GM06990 (cell line): ENCODE data around the gene ELOVL3.
"Not testable (repeated sequence)": the region's sequence is repeated elsewhere in the genome, so short reads cannot be mapped to it uniquely, and the experiment has no call there.

Experiments
- DNase-seq: peaks from one replicate; pipeline ENCODE4 v3.0.0-alpha.2; 2011; ENCODE audit not compliant: insufficient read length; ENCODE audit errors: extremely low read depth
- H3K27me3 ChIP-seq: replicated peaks from 2 replicates; pipeline ENCODE4 v1.6.0; 2011; ENCODE audit warnings: low read length; ENCODE audit not compliant: control insufficient read depth, insufficient read depth
- H3K36me3 ChIP-seq: 2 replicates; pipeline ENCODE4 v1.5.1; 2011; ENCODE audit warnings: low read length; ENCODE audit not compliant: control insufficient read depth, insufficient read depth
- H3K4me3 ChIP-seq: replicated peaks from 2 replicates; pipeline ENCODE4 v1.5.1; 2011; ENCODE audit warnings: low read depth, mild to moderate bottlenecking, control low read depth, low read length
- TF ChIP-seq, protein P1 (sequence below): IDR thresholded peaks from 2 replicates; pipeline ENCODE4 v1.5.1; 2011; ENCODE audit warnings: low read length, control low read depth, mild to moderate bottlenecking, inconsistent platforms; ENCODE audit not compliant: insufficient read depth, poor library complexity, severe bottlenecking

Gene ELOVL3

DNA sequence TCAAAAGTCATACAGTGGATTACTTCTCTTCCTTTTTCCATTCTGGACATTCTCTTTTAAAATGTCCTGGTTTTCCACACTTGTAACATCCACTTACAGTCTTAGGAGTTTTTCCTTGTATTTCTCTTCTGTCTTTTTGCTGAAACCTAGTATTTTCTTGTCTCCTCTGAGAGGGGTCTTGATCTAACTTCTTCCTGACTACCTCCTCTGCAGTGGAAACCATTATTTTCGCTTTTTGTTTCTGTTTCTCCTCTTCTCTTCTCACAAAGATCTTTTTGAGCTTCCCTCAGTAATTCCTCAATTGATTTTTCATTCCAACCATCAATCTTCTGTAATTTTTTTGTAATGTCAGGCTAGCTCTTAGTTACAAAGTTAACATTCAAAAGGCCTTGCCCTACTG is 23.7 kb upstream of the ELOVL3 start:
- Histone ChIP-seq H3K4me3 (no peak overlapping the region), H3K36me3 (no peaks in the 10 kb centered on the region), H3K27me3 (no peaks in the 10 kb centered on the region)
- no peak for DNase-seq
- TF ChIP-seq, protein P1, sequence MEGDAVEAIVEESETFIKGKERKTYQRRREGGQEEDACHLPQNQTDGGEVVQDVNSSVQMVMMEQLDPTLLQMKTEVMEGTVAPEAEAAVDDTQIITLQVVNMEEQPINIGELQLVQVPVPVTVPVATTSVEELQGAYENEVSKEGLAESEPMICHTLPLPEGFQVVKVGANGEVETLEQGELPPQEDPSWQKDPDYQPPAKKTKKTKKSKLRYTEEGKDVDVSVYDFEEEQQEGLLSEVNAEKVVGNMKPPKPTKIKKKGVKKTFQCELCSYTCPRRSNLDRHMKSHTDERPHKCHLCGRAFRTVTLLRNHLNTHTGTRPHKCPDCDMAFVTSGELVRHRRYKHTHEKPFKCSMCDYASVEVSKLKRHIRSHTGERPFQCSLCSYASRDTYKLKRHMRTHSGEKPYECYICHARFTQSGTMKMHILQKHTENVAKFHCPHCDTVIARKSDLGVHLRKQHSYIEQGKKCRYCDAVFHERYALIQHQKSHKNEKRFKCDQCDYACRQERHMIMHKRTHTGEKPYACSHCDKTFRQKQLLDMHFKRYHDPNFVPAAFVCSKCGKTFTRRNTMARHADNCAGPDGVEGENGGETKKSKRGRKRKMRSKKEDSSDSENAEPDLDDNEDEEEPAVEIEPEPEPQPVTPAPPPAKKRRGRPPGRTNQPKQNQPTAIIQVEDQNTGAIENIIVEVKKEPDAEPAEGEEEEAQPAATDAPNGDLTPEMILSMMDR: no peak

DNA sequence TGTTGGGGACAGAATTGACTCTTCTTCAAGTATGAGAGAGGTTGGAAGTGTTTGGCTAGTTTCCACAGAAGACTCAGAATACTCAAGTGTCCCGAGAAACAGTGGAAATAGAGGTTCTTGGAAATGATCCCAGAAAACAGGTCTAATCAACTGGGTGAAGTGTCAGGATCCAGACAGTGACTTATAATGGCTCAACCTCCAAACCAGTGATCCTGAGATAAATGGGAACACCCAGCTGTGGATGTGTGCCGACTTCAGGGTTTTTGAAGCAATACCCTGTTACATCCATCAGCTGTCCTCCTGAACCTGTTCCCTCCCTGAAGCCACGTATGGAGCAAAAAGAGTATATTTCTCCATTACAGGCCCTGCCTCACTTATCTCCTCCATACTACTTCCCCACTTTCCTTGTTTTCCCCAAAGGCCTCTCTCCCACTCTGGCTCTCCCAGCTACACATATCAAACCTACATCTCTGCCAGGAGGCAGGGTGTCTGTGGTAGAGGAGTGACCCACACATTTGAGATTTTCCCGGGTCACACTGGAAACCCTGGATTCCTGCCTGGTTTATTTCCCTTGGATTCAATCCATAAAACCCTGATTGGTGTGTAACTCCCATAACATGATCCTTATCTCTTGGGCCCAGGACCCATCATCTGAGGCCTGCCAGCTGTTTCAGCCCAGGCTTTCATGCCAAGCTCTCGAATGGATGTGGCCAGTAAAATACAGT is 17.6 kb upstream of the ELOVL3 start:
- Histone ChIP-seq H3K27me3 (no peaks in the 10 kb centered on the region), H3K4me3 (no peak overlapping the region), H3K36me3 (no peaks in the 10 kb centered on the region)
- no peak for DNase-seq
- TF ChIP-seq, protein P1: no peak

DNA sequence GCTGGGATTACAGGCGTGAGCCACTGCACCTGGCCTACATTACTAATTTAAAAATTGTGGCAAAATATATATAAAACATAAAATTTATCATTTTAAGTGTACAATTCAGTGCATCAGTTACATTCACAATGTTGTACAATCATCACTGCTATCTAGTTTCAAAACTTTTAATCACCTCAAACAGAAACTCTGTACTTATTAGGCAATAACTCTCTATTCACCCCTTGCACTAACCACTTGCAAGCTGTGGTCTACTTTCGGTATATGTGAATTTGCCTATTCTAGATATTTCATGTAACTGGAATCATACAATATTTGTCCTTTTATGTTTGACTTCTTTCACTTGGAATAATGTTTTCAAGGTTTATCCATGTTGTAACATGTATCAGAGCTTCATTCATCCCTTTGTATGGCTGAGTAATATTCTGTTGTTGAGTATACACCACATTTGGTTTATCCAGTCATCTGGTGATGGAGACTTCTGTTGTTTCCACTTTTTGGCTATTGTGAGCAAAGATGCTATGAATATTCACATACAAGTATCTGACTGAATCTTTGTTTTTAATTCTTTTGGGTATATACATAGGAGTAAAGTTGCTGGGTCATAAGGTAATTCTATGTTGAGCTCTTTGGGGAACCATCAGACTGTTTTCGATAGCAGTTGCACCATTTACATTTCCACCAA is 14.3 kb upstream of the ELOVL3 start:
- no peak for DNase-seq
- TF ChIP-seq, protein P1: no peak
- Histone ChIP-seq H3K36me3 (no peaks in the 10 kb centered on the region), H3K27me3 (no peaks in the 10 kb centered on the region), H3K4me3 (no peak overlapping the region)

DNA sequence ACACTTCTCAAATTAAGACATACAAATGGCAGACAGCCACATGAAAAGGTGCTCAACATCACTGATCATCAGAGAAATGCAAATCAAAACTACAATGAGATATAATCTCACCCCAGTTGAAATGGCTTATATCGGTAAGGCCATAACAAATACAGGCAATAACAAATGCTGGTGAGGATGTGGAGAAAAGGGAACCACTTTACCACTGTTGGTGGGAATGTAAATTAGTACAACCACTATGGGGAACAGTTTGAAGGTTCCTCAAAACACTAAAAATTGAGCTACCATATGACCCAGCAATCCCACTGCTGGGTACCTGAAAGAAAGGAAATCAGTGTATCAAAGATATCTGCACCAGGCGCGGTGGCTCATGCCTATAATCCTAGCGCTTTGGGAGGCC is 12.5 kb upstream of the ELOVL3 start:
- H3K27me3 ChIP-seq, H3K36me3 ChIP-seq, H3K4me3 ChIP-seq, DNase-seq: not testable (repeated sequence)

DNA sequence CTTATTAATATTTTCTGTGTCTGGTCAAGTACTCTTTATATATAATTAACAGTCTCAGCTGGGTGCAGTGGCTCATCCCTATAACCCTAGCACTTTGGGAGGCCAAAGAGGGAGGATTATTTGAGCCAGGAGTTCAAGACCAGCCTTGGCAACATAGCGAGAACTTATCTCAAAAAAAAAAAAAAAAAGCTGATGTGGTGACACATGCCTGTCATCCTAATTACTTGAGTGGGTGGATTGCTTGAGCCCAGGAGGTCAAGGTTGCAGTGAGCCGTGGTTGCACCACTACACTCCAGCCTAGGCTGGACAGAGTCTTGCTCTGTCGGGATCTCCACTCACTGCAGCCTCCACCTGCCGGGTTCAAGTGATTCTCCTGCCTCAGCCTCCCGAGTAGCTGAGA is 6.7 kb upstream of the ELOVL3 start:
- Histone ChIP-seq H3K27me3 (no peaks in the 10 kb centered on the region), H3K4me3 (no peak overlapping the region), H3K36me3 (no peaks in the 10 kb centered on the region)
- DNase-seq: no peak
- TF ChIP-seq, protein P1: no peak

DNA sequence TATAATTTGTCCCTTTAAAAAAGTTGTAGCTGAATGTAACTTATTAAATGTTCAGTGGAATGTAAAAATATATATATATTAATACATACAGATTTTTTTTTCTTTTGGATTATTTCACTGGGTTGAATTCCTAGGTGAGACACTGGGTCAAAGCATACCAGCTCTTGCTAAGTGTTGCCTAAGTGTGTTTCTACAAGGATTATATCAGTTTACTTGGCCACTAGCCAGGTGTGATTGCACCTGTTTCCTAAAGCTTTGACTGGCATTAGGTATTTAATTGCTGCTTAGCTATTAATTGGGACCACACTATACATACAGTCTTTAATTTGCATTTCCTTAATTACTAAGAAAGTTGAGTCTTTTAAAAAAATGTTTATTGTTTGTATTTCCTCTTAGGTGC is 5.5 kb upstream of the ELOVL3 start:
- Histone ChIP-seq H3K27me3 (no peaks in the 10 kb centered on the region), H3K36me3 (no peaks in the 10 kb centered on the region), H3K4me3 (no peak overlapping the region)
- TF ChIP-seq, protein P1: no peak
- no peak for DNase-seq
